OCI-LY3 (cell line): ENCODE data around the gene PGS1.

Experiments used
- CTCF ChIP-seq: fragments of 200-600, 300-600 bp; sonication (generic); IDR thresholded peaks from 2 replicates; pipeline ENCODE4 v1.5.1; 2014; ENCODE audit warnings: antibody characterized with exemption, low read length, low read depth
- EZH2phosphoT487 ChIP-seq: fragments of 200-600 bp; shearing (Covaris generic); IDR thresholded peaks from 2 replicates; pipeline ENCODE4 v1.6.1; 2018; ENCODE audit warnings: antibody characterized with exemption, mixed run types, low read depth

- TF ChIP-seq CTCF (no peak), EZH2phosphoT487 (no peak)
Measured at GRCh38 chr17:78362232-78362631, 16.2 kb upstream of the PGS1 start.
